Measurements from ENCODE around the gene SENP3. TPM values are rescaled to one million over a fixed set of nuclear protein-coding genes. Genes with fewer than 3 reads are reported as not detected.

Gene SENP3
- total RNA-seq, 1 experiment from 2014 or later: 88.2 TPM

DNA sequence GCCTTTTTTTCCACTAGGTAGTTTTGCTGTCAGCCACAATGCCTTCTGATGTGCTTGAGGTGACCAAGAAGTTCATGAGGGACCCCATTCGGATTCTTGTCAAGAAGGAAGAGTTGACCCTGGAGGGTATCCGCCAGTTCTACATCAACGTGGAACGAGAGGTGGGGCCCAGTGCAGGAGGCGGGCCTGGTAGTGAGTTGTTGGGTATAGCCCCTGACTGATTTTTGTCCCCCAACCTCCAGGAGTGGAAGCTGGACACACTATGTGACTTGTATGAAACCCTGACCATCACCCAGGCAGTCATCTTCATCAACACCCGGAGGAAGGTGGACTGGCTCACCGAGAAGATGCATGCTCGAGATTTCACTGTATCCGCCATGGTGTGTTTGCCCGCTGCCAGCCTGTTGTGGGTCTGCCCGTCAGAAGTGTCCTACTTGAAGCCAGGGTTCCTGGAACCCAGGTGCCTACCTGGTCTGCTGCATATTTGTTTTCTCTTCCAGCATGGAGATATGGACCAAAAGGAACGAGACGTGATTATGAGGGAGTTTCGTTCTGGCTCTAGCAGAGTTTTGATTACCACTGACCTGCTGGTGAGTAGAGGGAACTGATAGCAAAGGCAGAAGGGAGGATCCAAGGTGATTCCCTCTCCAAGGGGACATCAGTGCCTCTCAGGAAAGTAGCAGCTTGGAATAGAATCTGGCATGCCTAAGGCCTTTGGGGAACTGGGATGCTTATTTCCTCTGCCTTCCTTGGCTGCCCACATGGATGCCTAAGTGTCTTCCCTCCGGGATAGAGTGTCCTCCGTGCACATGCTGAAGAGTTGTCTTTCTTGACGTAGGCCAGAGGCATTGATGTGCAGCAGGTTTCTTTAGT is 15.8 kb downstream of the SENP3 start:
- DNase-seq (ENCODE audit: low read depth): no peak

DNA sequence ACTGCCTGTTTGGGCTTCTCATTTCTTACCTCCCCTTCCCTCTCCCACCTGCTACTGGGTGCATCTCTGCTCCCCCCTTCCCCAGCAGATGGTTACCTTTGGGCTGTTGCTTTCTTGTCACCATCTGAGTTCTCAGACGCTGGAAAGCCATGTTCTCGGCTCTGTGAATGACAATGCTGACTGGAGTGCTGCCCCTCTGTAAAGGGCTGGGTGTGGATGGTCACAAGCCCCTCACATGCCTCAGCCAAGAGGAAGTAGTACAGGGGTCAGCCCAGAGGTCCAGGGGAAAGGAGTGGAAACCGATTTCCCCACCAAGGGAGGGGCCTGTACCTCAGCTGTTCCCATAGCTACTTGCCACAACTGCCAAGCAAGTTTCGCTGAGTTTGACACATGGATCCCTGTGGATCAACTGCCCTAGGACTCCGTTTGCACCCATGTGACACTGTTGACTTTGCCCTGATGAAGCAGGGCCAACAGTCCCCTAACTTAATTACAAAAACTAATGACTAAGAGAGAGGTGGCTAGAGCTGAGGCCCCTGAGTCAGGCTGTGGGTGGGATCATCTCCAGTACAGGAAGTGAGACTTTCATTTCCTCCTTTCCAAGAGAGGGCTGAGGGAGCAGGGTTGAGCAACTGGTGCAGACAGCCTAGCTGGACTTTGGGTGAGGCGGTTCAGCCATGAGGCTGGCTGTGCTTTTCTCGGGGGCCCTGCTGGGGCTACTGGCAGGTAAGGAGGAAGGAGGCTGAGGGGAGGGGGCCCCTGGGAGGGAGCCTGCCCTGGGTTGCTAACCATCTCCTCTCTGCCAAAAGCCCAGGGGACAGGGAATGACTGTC is 17.5 kb downstream of the SENP3 start, which contains the start of gene CD68:
Gene CD68 (plus strand): TSS at position 638 of the 833 bp plus-strand sequence. CDS start 40 bp downstream, at position 678.
- peak; percentile 95 for DNase-seq (ENCODE audit: low read depth)

DNA sequence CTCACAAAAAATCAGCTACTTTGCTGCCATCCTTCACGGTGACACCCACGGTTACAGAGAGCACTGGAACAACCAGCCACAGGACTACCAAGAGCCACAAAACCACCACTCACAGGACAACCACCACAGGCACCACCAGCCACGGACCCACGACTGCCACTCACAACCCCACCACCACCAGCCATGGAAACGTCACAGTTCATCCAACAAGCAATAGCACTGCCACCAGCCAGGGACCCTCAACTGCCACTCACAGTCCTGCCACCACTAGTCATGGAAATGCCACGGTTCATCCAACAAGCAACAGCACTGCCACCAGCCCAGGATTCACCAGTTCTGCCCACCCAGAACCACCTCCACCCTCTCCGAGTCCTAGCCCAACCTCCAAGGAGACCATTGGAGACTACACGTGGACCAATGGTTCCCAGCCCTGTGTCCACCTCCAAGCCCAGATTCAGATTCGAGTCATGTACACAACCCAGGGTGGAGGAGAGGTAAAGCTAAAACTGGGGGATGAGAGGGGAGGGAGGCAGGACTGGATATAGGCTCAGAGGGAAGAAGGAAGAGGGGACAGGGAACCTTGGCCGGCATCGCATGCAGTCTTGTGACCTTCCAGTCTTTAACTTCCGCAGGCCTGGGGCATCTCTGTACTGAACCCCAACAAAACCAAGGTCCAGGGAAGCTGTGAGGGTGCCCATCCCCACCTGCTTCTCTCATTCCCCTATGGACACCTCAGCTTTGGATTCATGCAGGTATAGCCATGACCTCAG is 18.3 kb downstream of the SENP3 start:
- DNase-seq (ENCODE audit: low read depth): no peak

DNA sequence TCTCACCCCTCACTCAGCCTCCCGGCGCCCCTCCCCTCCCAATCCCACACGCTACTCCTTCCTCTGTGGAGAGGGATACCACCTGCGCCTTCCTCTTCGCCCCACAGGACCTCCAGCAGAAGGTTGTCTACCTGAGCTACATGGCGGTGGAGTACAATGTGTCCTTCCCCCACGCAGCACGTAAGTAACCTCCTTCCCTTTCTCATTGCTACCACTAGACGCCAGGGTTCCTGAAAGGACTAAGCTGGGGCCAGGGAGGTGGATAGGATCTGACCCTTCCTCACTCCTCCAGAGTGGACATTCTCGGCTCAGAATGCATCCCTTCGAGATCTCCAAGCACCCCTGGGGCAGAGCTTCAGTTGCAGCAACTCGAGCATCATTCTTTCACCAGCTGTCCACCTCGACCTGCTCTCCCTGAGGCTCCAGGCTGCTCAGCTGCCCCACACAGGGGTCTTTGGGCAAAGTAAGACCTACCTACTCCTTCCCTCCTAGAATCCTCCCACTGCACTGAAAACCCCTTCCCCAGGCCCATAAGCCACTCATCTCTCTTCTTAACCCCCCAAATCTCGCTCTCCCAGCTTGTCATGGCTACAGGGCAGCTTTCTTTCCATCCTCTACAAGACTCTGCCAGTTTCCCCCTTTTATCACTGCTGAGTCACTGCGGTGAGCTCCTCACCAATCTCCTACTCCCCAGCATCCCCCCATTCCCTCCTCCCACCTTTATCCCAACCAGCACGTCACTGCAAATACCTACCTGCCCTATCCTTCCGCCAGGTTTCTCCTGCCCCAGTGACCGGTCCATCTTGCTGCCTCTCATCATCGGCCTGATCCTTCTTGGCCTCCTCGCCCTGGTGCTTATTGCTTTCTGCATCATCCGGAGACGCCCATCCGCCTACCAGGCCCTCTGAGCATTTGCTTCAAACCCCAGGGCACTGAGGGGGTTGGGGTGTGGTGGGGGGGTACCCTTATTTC is 19.2 kb downstream of the SENP3 start:
- no peak for DNase-seq (ENCODE audit: low read depth)

DNA sequence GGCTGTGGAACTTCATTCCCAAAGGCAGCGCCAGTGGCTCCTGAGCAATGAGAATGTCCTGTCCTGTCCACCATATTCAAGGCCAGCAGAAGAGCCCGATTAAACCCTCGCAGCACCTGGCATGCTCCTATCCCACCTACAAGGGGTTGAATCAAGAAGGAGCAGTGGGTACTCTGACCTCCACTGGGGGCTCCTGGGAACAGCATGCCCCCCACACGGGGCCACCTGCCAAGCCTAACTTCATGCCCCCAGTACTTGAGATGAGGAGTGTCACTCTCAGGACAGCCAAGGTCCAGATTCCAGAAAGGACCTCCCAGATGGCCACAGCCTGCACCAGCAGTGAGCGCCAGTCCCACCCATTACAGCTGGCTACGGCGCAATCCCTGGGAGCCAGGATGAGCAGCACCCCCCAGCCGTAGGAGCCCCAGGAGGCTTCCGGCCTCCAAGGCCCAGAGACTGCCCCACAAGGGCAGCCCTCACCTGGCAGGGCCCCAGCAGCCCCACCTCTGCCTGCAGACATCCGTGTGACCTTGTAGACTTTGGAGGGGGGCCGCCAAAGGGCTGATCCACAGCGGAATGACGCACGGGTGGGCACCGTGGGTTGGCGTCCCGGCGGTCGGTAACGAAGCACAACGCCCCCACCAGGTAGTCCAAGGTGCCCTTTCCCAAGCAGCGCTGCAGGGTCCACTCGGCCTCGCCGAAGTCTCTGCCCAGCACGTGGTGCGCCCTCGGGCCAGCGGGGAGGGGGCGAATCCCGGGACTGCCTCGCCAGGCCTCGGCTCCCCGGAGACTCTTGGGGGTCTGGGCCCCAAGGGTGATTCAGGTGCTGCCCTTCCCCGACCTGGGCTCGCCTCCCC is 20.9 kb downstream of the SENP3 start:
- DNase-seq (ENCODE audit: low read depth): no peak

DNA sequence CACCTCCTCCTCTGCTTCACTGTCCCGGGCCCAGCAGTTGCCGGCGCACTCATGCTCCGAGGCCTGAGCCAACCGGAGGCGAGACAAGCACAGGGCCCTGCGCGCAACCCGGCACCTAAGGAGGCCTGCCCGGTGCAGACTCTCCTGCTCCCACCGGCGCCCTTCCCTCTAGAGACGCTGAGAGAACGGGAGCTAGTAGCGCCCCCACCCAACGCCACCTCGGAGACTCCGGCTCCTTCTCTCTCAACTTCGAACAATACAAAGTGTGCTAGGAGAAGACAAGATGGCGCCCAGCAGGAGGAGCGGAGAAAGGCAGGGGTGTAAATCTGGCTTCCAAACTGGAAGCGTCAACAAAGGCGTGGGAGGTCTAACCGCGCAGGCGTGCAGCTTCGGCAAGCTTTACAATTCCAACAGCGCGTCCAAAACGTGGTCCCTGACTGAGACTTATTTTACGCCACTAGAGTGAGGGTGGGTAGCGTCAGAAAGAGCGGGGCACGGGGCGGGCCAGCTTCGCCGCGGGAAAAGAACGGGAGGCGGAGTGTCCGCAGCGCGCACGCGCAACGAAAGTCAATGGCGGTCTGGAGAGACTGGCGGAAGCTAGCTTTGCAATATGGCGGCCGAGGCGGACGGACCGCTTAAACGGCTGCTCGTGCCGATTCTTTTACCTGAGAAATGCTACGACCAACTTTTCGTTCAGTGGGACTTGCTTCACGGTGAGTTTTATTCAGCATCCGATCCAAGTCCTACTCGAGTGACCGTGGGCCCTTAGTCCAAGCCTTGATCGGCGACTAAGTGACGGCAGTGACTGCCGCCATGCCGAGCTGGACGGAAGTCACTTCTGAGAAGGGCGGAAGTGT is 21.8 kb downstream of the SENP3 start, which contains the start of gene MPDU1:
Gene MPDU1 (plus strand): TSS at position 600 of the 857 bp plus-strand sequence. CDS start 11 bp downstream, at position 611.
- peak; percentile 90 for DNase-seq (ENCODE audit: low read depth)

DNA sequence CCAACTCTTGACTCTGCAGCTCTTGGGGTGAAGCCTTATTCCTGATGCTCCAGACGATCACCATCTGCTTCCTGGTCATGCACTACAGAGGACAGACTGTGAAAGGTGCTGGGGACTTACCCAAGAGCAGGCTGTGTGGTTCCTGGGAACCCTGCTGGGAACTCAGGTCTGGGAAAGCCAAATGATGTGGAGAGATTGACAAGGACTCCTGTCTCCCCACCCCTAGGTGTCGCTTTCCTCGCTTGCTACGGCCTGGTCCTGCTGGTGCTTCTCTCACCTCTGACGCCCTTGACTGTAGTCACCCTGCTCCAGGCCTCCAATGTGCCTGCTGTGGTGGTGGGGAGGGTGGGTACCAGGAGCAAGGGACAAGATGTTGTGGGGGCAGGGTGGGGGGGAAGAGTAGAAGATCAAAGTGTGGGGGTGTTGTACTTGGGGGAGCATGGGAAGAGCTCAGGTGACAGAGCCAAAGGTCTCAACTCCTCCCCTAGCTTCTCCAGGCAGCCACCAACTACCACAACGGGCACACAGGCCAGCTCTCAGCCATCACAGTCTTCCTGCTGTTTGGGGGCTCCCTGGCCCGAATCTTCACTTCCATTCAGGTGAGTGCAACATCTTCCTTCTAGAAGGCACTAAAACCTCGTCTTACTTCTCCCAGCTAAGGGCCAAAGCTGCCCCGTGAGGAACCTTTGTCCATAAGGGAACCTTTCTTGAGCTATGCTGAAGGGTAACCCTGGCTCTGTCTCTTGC is 25.1 kb downstream of the SENP3 start:
- DNase-seq (ENCODE audit: low read depth): no peak

DNA sequence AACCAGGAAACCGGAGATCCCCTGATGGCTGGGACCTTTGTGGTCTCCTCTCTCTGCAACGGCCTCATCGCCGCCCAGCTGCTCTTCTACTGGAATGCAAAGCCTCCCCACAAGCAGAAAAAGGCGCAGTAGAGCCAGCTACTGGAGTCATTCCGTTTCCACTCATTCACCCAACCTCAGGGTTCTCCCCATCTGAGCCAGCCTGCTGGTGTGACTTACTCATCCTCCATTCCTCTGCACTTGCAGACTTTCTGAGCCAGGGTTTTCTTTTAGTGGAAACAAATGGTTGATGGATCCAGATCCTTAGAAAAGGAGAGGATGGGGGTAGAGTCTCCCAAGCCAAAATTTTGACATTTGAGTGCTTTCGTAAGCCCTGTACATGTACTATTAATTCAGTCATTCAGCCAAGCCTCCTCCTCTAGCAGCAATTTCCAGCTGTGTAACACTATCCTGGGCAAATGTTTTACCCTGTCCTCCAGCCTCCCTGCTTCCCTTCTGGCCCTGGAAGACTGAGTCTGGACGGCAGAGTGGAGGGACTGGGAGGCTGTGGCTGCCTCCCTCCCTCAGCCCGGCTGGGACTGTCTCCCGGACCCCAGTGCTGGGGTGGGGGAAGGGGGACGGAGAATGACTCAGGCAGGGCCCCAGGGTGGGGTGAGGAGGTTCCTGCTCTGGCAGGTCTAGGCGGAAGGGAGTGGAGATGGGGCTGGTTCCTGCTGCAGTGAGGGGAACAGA is 25.9 kb downstream of the SENP3 start:
- DNase-seq (ENCODE audit: low read depth): peak; percentile 91

DNA sequence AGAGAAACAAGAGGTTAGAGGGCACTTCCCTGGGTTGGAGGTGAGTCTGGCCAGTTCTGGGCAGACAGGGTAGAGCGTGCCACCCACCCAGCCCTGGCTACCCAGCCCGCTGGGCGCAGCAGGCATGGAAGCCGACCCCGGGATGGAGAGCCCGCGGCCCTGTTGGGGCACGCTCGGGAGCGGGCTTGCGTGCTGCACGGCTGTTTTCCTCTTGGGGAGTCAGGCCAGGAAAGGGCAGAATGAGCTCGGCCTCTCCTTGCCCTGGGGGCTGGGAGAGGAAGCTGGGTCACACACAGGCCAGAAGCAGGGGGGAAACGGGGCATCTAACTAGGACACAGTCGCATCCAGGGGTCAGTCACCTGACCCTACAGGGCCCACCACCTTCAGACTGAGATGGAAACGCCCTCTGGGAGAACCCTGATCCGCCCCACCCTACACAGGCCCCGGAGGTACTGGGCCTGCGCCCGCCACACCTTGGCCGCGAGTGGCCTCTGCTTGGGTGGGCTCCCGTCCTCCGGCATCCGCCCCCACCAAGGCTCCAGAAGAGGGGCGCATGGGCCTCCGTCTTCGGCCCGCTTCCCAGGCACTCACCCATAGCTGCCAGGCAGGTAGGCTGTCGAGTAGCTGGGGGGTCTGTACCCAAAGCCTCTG is 27.0 kb downstream of the SENP3 start:
- no peak for DNase-seq (ENCODE audit: low read depth)

DNA sequence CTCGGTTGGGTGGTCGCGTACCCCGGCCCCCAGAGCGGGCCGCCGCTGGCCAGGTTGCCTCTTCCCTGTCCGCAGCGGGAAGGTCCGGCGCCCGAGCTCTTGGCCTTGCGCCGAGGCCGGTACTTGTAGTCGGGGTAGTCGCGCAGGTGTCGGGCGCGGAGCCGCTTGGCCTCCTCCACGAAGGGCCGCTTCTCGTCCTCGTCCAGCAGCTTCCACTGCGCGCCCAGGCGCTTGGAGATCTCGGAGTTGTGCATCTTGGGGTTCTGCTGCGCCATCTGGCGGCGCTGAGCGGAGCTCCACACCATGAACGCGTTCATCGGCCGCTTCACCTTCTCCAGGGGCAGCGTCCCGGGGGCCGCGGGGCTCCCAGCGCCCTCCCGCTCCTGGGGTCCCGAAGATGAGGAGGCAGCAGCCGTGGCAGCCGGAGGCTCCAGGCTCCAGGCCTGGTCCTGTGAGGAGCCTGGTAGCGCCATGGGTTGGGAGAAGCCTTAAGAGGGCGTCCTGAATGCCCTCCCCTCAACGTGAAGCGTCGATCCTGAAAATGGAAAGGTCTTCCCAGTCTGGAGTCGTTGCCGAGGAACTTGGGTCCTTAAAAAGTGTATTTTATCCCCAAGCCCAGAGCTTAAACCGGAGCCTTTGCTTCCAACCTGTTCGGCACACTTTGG is 27.6 kb downstream of the SENP3 start:
- DNase-seq (ENCODE audit: low read depth): no peak

DNA sequence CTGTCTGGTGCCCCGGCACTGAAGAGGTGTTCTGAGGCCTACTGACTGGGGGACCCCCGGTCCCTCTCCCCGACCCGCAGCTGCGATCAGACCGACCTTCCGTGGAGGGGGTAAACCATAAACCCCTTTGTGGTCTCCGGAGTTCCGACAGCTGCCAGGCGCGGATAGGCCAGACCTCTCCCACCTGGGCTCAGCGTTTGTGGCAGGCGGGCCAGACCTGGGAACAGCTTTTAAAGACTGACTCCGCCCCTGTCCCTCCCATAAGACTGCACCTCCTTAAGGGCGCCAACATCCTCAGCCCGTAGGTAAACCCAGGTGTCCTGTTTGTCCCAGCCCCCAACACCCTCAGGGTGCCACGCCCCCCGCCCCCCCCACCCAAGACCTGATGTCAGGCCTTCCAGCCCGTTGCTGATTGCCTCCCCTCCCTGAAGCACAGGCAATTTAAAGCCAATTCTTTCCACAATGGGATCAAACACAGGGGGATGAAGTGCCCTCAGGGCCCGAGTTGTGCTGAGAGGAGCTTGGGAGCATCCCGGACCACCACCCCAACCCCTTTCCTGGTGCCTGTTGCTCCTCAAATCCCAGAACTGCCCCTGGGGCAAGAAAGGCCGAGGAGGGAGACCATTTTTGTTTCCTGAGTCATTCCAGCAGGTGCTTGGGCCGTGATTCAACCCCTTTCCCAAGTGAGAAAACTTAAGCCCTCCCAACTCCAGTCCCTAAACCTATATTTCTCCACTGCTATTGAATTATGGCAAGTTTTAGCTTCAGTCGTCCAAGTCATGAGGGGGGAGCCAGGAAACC is 28.4 kb downstream of the SENP3 start, which contains the start of gene SOX15:
Gene SOX15 (minus strand): TSS at position 204 of the 801 bp plus-strand sequence. CDS start 418 bp downstream, outside the sequence.
- peak; percentile 77 for DNase-seq (ENCODE audit: low read depth)

DNA sequence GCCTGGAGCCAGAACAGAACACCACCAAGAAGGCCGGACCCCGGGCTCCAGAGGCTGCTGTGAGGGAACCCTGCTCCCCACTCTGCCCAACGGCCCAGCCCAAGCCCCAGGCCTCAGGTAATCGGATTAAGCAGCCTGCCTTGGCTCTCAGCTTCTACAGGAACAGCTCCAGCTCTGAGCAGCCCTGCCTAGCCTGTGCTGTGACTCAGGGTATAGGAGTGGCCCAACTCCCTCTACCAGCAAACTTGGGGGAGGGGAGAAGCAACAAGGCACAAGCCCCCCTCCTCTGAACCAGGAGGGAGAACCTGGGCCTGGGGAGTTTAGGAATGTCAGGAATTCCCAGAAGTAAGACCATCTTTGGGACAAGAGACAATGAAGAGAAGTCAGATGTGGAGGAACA is 29.0 kb downstream of the SENP3 start:
- DNase-seq (ENCODE audit: low read depth): peak; percentile 72

DNA sequence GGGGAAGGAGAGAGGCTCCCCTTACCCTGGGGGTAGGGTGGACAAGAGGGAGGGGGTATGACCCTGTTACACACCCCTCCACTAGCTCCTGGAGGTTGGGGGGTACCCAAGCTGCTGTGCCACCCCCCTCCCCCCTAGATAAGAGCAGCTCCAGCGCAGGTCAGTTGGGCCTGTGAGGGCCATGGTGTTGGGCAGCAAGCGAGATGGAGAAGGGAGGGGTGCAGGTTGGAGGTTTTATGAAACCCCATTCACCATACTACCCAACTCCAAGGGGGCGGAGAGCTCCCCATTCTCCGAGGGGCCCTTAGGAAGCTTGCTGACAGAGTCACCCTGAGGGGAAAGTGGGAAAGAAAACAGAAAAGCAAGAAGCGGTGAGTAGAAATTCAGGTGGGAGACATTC is 29.9 kb downstream of the SENP3 start:
- no peak for DNase-seq (ENCODE audit: low read depth)

DNA sequence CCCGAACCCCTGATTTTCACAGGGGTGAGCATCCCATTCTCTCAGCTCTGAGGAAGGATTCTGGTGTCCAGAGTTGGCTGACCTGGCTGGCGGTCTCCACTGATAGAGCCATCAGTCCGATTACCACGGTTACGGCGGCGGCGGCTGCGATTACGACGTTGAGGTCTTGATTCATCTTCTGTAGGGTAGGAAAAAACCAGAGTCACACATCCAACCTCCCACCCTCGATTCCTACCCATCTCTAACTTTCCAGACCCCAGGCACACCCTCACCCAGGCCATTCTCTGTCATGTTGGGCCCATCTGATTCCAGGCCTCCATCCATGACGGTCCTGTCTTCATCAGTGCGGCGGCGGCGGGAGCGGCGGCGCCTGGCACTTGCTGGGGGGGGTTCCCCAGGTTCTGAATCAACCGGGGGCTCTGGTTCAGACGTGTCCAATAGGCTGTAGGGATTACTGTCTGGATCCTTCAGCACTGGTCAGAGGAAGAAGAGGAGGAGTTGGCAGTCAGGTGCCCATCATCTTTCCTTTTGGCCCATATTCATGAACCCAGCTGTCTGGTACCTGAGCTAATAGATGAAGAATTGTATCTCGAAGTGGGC is 30.8 kb downstream of the SENP3 start:
- DNase-seq (ENCODE audit: low read depth): no peak

DNA sequence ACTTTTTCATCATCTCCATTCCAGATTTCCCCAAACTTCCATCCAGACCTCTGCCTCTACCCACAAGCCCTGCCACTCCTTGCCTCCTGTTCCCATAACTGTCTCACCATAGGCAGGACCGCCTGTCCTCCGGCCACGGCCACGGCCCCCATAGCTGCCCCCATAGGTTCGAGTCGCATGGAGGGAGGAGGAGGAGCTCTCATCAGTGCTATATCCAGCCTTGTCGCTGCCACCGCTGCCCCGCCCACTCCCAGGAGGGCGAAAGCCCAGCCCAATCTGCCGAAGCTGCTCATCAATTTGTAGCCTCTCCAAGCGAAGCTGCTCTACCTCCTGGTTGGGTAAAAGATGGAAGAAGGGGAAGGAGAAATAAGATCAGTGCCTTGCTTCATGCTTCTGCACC is 31.6 kb downstream of the SENP3 start:
- no peak for DNase-seq (ENCODE audit: low read depth)

Data from M059J (cell line).